HepG2 (cell line): Measurements from ENCODE around the gene NPHS1. TPM values are rescaled to one million over a fixed set of nuclear protein-coding genes. Genes with fewer than 3 reads are reported as not detected.

Source experiments
- ARNT ChIP-seq: fragments of 450-650 bp; IDR thresholded peaks from 2 replicates; pipeline ENCODE4 v1.6.1; 2017
- CREBL2 ChIP-seq: sonication (generic); formaldehyde crosslinking; IDR thresholded peaks from 2 replicates; pipeline ENCODE4 v1.8.1; 2023; ENCODE audit warnings: missing genetic modification reagents, mild to moderate bottlenecking, borderline replicate concordance
- FOXO1 ChIP-seq: sonication (generic); formaldehyde crosslinking; IDR thresholded peaks from 2 replicates; pipeline ENCODE4 v1.4.0; 2020; ENCODE audit warnings: missing genetic modification reagents
- GABPA ChIP-seq, 2 experiments: IDR thresholded peaks; 2 replicates each; pipeline ENCODE4 v1.6.1; 2011 to 2016; ENCODE audit warnings: low read depth in 2 of 2, low read length in 1 of 2, missing biosample characterization in 1 of 2, missing genetic modification characterization in 1 of 2
- GABPB1 ChIP-seq: IDR thresholded peaks from 2 replicates; pipeline ENCODE4 v1.6.1; 2016; ENCODE audit warnings: mild to moderate bottlenecking, missing genetic modification reagents, moderate library complexity, missing compliant biosample characterization
- HDAC2 ChIP-seq: sonication (generic); formaldehyde crosslinking; IDR thresholded peaks from 2 replicates; pipeline ENCODE4 v1.4.0; 2020; ENCODE audit warnings: missing genetic modification reagents
- JUND ChIP-seq: sonication (generic); formaldehyde crosslinking; IDR thresholded peaks from 2 replicates; pipeline ENCODE4 v1.8.0; 2022; ENCODE audit warnings: mild to moderate bottlenecking, missing genetic modification reagents
- MLLT10 ChIP-seq: sonication (generic); formaldehyde crosslinking; IDR thresholded peaks from 2 replicates; pipeline ENCODE4 v1.4.0; 2020; ENCODE audit warnings: missing genetic modification reagents
- PBX2 ChIP-seq: IDR thresholded peaks from 2 replicates; pipeline ENCODE4 v1.6.1; 2016; ENCODE audit warnings: control low read depth
- SMAD1 ChIP-seq: sonication (generic); formaldehyde crosslinking; IDR thresholded peaks from 2 replicates; pipeline ENCODE4 v1.4.0; 2020; ENCODE audit warnings: missing genetic modification reagents, low read depth, mild to moderate bottlenecking, borderline replicate concordance
- ZBTB26 ChIP-seq: IDR thresholded peaks from 2 replicates; pipeline ENCODE4 v1.6.1; 2016; ENCODE audit warnings: missing compliant biosample characterization, missing genetic modification reagents, borderline replicate concordance
- ZMYM2 ChIP-seq: sonication (generic); formaldehyde crosslinking; IDR thresholded peaks from 2 replicates; pipeline ENCODE4 v1.8.0; 2022; ENCODE audit warnings: mild to moderate bottlenecking, missing genetic modification reagents
- ZNF747 ChIP-seq: sonication (generic); formaldehyde crosslinking; IDR thresholded peaks from 2 replicates; pipeline ENCODE4 v1.8.1; 2023; ENCODE audit warnings: missing genetic modification reagents, mild to moderate bottlenecking, borderline replicate concordance
- ZNF781 ChIP-seq: sonication (generic); formaldehyde crosslinking; IDR thresholded peaks from 2 replicates; pipeline ENCODE4 v1.5.1; 2020; ENCODE audit warnings: borderline replicate concordance, mild to moderate bottlenecking, missing genetic modification reagents; ENCODE audit errors: not compliant biosample characterization
- polyA plus RNA-seq, 8 experiments: library from polyadenylated mRNA; depleted of rRNA in 3 of 8; stranded (reverse) in 7 of 8; unstranded in 1 of 8; fragments of >200 nt; fragmentation: Illumina TruSeq in 4 of 8; extraction: Trizol in 4 of 8; gene quantifications; 2 replicates each; pipeline versions ENCODE4 v1.2.1 to v1.2.3, GENCODE V29; 2011 to 2016; ENCODE audit warnings: low read depth in 4 of 8, missing spikeins in 1 of 8, mixed read lengths in 1 of 8; ENCODE audit not compliant: insufficient read depth in 1 of 8
- total RNA-seq, 5 experiments: library from RNA; depleted of rRNA; stranded (reverse); fragments of >200 nt; fragmentation: Illumina TruSeq; extraction: Trizol; gene quantifications; 2 replicates each; pipeline ENCODE4 v1.2.3, GENCODE V29; 2016; ENCODE audit warnings: low read depth in 1 of 5
- TF ChIP-seq, protein P1 (sequence below): sonication (generic); formaldehyde crosslinking; IDR thresholded peaks from 2 replicates; pipeline ENCODE4 v1.4.0; 2020; ENCODE audit warnings: missing genetic modification reagents
- TF ChIP-seq, protein P2 (sequence below): sonication (generic); formaldehyde crosslinking; IDR thresholded peaks from 2 replicates; pipeline ENCODE4 v1.5.0; 2020; ENCODE audit warnings: mild to moderate bottlenecking, missing genetic modification reagents

NPHS1 gene
- total and polyA plus RNA-seq, 2 of the 13 experiments (the other 11 are each of a cell fraction or from before 2014, with no cell fraction given): not detected

GRCh38 chr19:35783469-35784434, 68.6 kb downstream of the NPHS1 start (continued):
- TF ChIP-seq, protein P1, sequence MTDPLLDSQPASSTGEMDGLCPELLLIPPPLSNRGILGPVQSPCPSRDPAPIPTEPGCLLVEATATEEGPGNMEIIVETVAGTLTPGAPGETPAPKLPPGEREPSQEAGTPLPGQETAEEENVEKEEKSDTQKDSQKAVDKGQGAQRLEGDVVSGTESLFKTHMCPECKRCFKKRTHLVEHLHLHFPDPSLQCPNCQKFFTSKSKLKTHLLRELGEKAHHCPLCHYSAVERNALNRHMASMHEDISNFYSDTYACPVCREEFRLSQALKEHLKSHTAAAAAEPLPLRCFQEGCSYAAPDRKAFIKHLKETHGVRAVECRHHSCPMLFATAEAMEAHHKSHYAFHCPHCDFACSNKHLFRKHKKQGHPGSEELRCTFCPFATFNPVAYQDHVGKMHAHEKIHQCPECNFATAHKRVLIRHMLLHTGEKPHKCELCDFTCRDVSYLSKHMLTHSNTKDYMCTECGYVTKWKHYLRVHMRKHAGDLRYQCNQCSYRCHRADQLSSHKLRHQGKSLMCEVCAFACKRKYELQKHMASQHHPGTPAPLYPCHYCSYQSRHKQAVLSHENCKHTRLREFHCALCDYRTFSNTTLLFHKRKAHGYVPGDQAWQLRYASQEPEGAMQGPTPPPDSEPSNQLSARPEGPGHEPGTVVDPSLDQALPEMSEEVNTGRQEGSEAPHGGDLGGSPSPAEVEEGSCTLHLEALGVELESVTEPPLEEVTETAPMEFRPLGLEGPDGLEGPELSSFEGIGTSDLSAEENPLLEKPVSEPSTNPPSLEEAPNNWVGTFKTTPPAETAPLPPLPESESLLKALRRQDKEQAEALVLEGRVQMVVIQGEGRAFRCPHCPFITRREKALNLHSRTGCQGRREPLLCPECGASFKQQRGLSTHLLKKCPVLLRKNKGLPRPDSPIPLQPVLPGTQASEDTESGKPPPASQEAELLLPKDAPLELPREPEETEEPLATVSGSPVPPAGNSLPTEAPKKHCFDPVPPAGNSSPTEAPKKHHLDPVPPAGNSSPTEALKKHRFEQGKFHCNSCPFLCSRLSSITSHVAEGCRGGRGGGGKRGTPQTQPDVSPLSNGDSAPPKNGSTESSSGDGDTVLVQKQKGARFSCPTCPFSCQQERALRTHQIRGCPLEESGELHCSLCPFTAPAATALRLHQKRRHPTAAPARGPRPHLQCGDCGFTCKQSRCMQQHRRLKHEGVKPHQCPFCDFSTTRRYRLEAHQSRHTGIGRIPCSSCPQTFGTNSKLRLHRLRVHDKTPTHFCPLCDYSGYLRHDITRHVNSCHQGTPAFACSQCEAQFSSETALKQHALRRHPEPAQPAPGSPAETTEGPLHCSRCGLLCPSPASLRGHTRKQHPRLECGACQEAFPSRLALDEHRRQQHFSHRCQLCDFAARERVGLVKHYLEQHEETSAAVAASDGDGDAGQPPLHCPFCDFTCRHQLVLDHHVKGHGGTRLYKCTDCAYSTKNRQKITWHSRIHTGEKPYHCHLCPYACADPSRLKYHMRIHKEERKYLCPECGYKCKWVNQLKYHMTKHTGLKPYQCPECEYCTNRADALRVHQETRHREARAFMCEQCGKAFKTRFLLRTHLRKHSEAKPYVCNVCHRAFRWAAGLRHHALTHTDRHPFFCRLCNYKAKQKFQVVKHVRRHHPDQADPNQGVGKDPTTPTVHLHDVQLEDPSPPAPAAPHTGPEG (CRISPR knock-in tag): no peak
- TF ChIP-seq MLLT10 (CRISPR knock-in tag): no peak
- no peak for TF ChIP-seq ZNF747 (CRISPR knock-in tag)
- TF ChIP-seq GABPB1 (CRISPR knock-in tag): peak; percentile 44; the same call in 1 of the 2 replicates
- TF ChIP-seq ZMYM2 (CRISPR knock-in tag): no peak
- TF ChIP-seq CREBL2 (CRISPR knock-in tag): no peak
- no peak for TF ChIP-seq ZNF781
- no peak for TF ChIP-seq PBX2
- no peak for TF ChIP-seq ARNT
- TF ChIP-seq SMAD1 (CRISPR knock-in tag): no peak
- TF ChIP-seq GABPA (IDR thresholded peaks at IDR 0.05; ENCODE audit: low read depth, low read length): no peak
- TF ChIP-seq GABPA (CRISPR knock-in tag; IDR thresholded peaks at IDR 0.05; ENCODE audit: low read depth): peak; percentile 32; the same call in 1 of the 2 replicates
- TF ChIP-seq HDAC2 (CRISPR knock-in tag): no peak
- TF ChIP-seq, protein P2, sequence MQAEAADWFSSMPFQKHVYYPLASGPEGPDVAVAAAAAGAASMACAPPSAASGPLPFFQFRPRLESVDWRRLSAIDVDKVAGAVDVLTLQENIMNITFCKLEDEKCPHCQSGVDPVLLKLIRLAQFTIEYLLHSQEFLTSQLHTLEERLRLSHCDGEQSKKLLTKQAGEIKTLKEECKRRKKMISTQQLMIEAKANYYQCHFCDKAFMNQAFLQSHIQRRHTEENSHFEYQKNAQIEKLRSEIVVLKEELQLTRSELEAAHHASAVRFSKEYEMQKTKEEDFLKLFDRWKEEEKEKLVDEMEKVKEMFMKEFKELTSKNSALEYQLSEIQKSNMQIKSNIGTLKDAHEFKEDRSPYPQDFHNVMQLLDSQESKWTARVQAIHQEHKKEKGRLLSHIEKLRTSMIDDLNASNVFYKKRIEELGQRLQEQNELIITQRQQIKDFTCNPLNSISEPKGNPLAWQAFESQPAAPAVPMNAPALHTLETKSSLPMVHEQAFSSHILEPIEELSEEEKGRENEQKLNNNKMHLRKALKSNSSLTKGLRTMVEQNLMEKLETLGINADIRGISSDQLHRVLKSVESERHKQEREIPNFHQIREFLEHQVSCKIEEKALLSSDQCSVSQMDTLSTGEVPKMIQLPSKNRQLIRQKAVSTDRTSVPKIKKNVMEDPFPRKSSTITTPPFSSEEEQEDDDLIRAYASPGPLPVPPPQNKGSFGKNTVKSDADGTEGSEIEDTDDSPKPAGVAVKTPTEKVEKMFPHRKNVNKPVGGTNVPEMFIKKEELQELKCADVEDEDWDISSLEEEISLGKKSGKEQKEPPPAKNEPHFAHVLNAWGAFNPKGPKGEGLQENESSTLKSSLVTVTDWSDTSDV (CRISPR knock-in tag): no peak
- peak; percentile 73 for TF ChIP-seq JUND (CRISPR knock-in tag)
- TF ChIP-seq FOXO1 (CRISPR knock-in tag): no peak
- TF ChIP-seq ZBTB26 (CRISPR knock-in tag): no peak
